ENCODE results near the gene SAMD4B.

GRCh38 chr19:39360599-39360998, 18.4 kb downstream of the SAMD4B start:
- TF ChIP-seq POLR2A (IDR thresholded peaks at IDR 0.05), result no peak
- TF ChIP-seq, protein P1, sequence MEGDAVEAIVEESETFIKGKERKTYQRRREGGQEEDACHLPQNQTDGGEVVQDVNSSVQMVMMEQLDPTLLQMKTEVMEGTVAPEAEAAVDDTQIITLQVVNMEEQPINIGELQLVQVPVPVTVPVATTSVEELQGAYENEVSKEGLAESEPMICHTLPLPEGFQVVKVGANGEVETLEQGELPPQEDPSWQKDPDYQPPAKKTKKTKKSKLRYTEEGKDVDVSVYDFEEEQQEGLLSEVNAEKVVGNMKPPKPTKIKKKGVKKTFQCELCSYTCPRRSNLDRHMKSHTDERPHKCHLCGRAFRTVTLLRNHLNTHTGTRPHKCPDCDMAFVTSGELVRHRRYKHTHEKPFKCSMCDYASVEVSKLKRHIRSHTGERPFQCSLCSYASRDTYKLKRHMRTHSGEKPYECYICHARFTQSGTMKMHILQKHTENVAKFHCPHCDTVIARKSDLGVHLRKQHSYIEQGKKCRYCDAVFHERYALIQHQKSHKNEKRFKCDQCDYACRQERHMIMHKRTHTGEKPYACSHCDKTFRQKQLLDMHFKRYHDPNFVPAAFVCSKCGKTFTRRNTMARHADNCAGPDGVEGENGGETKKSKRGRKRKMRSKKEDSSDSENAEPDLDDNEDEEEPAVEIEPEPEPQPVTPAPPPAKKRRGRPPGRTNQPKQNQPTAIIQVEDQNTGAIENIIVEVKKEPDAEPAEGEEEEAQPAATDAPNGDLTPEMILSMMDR (IDR thresholded peaks at IDR 0.05), result no peak

Data from thyroid gland (tissue), 4 donors.